Stomach (tissue), 9 donors: ENCODE data around the gene PPP1R9A. TPM values are rescaled to one million over a fixed set of nuclear protein-coding genes. Genes with fewer than 3 reads are reported as not detected.

Experiments
- DNase-seq, 2 donors: peaks; one replicate each; pipeline versions ENCODE4 v3.0.0 to v3.0.0-alpha.2; 2013 to 2019
- H3K27ac ChIP-seq, 5 donors: fragments of 200-600 bp in 4 of 5; sonication (generic) in 4 of 5; one replicate each; pipeline ENCODE4 v1.5.1; 2013 to 2019; ENCODE audit warnings: mild to moderate bottlenecking in 1 of 5, moderate library complexity in 1 of 5
- H3K27me3 ChIP-seq, 3 donors: fragments of 200-600 bp; sonication (generic); one replicate each; pipeline ENCODE4 v1.5.1; 2017 to 2019; ENCODE audit warnings: mixed run types in 1 of 3
- H3K36me3 ChIP-seq, 4 donors: fragments of 200-600 bp; sonication (generic); 1 replicate in 3 of 4; 2 replicates in 1 of 4; pipeline ENCODE4 v1.5.1; 2016 to 2019
- H3K4me1 ChIP-seq, 4 donors: fragments of 200-600 bp; sonication (generic); one replicate each; pipeline ENCODE4 v1.5.1; 2016 to 2019
- H3K4me3 ChIP-seq, 4 donors: fragments of 200-600 bp; sonication (generic) in 3 of 4; one replicate each; pipeline ENCODE4 v1.5.1; 2016 to 2019; ENCODE audit warnings: mild to moderate bottlenecking in 1 of 4
- H3K9me3 ChIP-seq, 4 donors: fragments of 200-600 bp; sonication (generic); one replicate each; pipeline ENCODE4 v1.5.1; 2016 to 2019
- CTCF ChIP-seq, 7 experiments: fragments of 450-650 bp in 4 of 7; fragments of 200-600 bp in 3 of 7; sonication (generic) in 3 of 7; IDR thresholded peaks; one replicate each; pipeline ENCODE4 v1.5.1; 2016 to 2019; ENCODE audit warnings: antibody characterized with exemption in 7 of 7, control low read depth in 2 of 7, mild to moderate bottlenecking in 1 of 7
- EP300 ChIP-seq: sonication (generic); formaldehyde crosslinking; IDR thresholded peaks from one replicate; pipeline ENCODE4 v1.6.1; 2017; ENCODE audit warnings: antibody characterized with exemption
- POLR2A ChIP-seq, 4 donors: fragments of 450-650 bp; IDR thresholded peaks; one replicate each; pipeline ENCODE4 v1.6.1; 2016; ENCODE audit warnings: antibody characterized with exemption in 4 of 4, control low read depth in 2 of 4, mild to moderate bottlenecking in 1 of 4, moderate library complexity in 1 of 4
- POLR2AphosphoS5 ChIP-seq, 3 donors: sonication (generic); formaldehyde crosslinking; IDR thresholded peaks; one replicate each; pipeline ENCODE4 v1.6.1; 2016; ENCODE audit warnings: antibody characterized with exemption in 3 of 3
- WGBS, 5 donors: extraction: QIAGEN DNeasy Blood & Tissue Kit in 3 of 5; methylation state at CpG; one replicate each; pipeline versions ENCODE4 v1.1.5 to v1.1.7; 2013 to 2018; 5-methylcytosine and 5-hydroxymethylcytosine counted together
- intact Hi-C: fragments of 100-400 bp; cut with DNase I; formaldehyde crosslinking; loops from one replicate; pipeline ENCODE4 v1.15.1; 2023; ENCODE audit warnings: low total_unique reads
- polyA plus RNA-seq, 3 donors: library from polyadenylated mRNA; stranded (reverse); fragments of 200-250 nt; gene quantifications; one replicate each; pipeline ENCODE4 v1.2.3, GENCODE V29; 2013
- total RNA-seq, 5 donors: library from RNA; depleted of rRNA; stranded (reverse); fragments of >200 nt; gene quantifications; one replicate each; pipeline versions ENCODE4 v1.1.0 to v1.2.3, GENCODE V29; 2014 to 2016
- donor health status: healthy with polysubstance abuse.
- donor health status: Bipolar disorder and iron deficiency.
- donor health status: healthy.

PPP1R9A gene
- total and polyA plus RNA-seq, 8 donors, result 1.4 to 37.1 (median 12.5) TPM

GRCh38 chr7:95330204-95330960, 423.0 kb downstream of the PPP1R9A start:
- intact Hi-C loops, result no loop called here
- H3K9me3 ChIP-seq, result no peaks in the 10 kb centered on the region
- no peak for TF ChIP-seq CTCF (IDR thresholded peaks at IDR 0.05)
- TF ChIP-seq POLR2A (IDR thresholded peaks at IDR 0.05), result no peak
- no peak for TF ChIP-seq EP300
- no peak for TF ChIP-seq POLR2AphosphoS5 (IDR thresholded peaks at IDR 0.05)
- no peaks in the 10 kb centered on the region for H3K36me3 ChIP-seq
- 21 to 35% (median 22%) methylated on average over 4 of the region's 4 CpGs for WGBS, 5 donors
- peaks cover 0 to 3% (median 0%) of the 10 kb centered on the region in 3 donors for H3K27me3 ChIP-seq
- DNase-seq, result peak in 1 of 2 donors; percentile 35
- H3K4me1 ChIP-seq, result peaks cover 0 to 13% (median 2%) of the 10 kb centered on the region in 4 donors
- peak overlapping the region; percentile 16 to 41 (median 34) for H3K4me3 ChIP-seq
- H3K27ac ChIP-seq, result no peak overlapping the region

- no peak for DNase-seq
- no peak overlapping the region for H3K27ac ChIP-seq
- H3K36me3 ChIP-seq, result no peaks in the 10 kb centered on the region
- no peak for TF ChIP-seq EP300
- TF ChIP-seq POLR2AphosphoS5 (IDR thresholded peaks at IDR 0.05), result no peak
- no peak for TF ChIP-seq POLR2A (IDR thresholded peaks at IDR 0.05)
- no peak for TF ChIP-seq CTCF (IDR thresholded peaks at IDR 0.05)
- 81 to 96% (median 93%) methylated on average over 1 of the region's 1 CpG for WGBS, 5 donors
- no peaks in the 10 kb centered on the region for H3K9me3 ChIP-seq
- peak overlapping the region; percentile 16 to 41 (median 34) for H3K4me3 ChIP-seq
- no peaks in the 10 kb centered on the region for H3K27me3 ChIP-seq
- H3K4me1 ChIP-seq, result peaks cover 0 to 13% (median 2%) of the 10 kb centered on the region in 4 donors
- intact Hi-C loops, result no loop called here
These were observed 423.6 kb downstream of the PPP1R9A start for GRCh38 chr7:95330961-95331337.

GRCh38 chr7:95334447-95334846, 427.1 kb downstream of the PPP1R9A start:
- Histone ChIP-seq H3K4me1 (peaks cover 0 to 13% (median 2%) of the 10 kb centered on the region in 4 donors), H3K27ac (no peak overlapping the region), H3K9me3 (no peaks in the 10 kb centered on the region), H3K36me3 (no peaks in the 10 kb centered on the region), H3K27me3 (no peaks in the 10 kb centered on the region), H3K4me3 (no peak overlapping the region)
- intact Hi-C loops, result no loop called here
- TF ChIP-seq CTCF (IDR thresholded peaks at IDR 0.05) (no peak), POLR2AphosphoS5 (IDR thresholded peaks at IDR 0.05) (no peak), EP300 (no peak), POLR2A (IDR thresholded peaks at IDR 0.05) (no peak)
- DNase-seq, result no peak

- TF ChIP-seq POLR2A (IDR thresholded peaks at IDR 0.05) (no peak), CTCF (IDR thresholded peaks at IDR 0.05) (no peak), EP300 (no peak), POLR2AphosphoS5 (IDR thresholded peaks at IDR 0.05) (no peak)
- intact Hi-C loops, result no loop called here
- DNase-seq, result no peak
These were observed 427.7 kb downstream of the PPP1R9A start for GRCh38 chr7:95335093-95335492.

More at GRCh38 chr7:95335093-95335492, 427.7 kb downstream of the PPP1R9A start:
- Histone ChIP-seq H3K4me1 (peaks cover 0 to 12% (median 2%) of the 10 kb centered on the region in 4 donors), H3K36me3 (no peaks in the 10 kb centered on the region), H3K27me3 (no peaks in the 10 kb centered on the region), H3K9me3 (no peaks in the 10 kb centered on the region), H3K27ac (no peak overlapping the region), H3K4me3 (no peak overlapping the region)
